Upper lobe of left lung (tissue), 4 donors: ENCODE measurements around the gene PLAC9.

ENCODE experiments used
- CTCF ChIP-seq, 6 experiments: fragments of 450-650 bp in 4 of 6; fragments of 200-600 bp in 2 of 6; sonication (generic) in 2 of 6; IDR thresholded peaks; one replicate each; pipeline ENCODE4 v1.5.1; 2016 to 2019; ENCODE audit warnings: antibody characterized with exemption in 6 of 6
- POLR2A ChIP-seq, 4 donors: fragments of 450-650 bp; IDR thresholded peaks; one replicate each; pipeline ENCODE4 v1.5.1; 2016 to 2017; ENCODE audit warnings: antibody characterized with exemption in 4 of 4, mild to moderate bottlenecking in 2 of 4
- POLR2AphosphoS5 ChIP-seq, 2 donors: sonication (generic); formaldehyde crosslinking; IDR thresholded peaks; one replicate each; pipeline ENCODE4 v1.5.1; 2017; ENCODE audit warnings: antibody characterized with exemption in 2 of 2

- TF ChIP-seq POLR2A (IDR thresholded peaks at IDR 0.05) (no peak), CTCF (IDR thresholded peaks at IDR 0.05) (no peak), POLR2AphosphoS5 (IDR thresholded peaks at IDR 0.05) (no peak)
These were observed 50.5 kb downstream of the PLAC9 start for GRCh38 chr10:80182986-80183385.
